ENCODE results near the gene CTTNBP2NL. TPM values are rescaled to one million over a fixed set of nuclear protein-coding genes. Genes with fewer than 3 reads are reported as not detected.
"Not testable (repeated sequence)": the region's sequence is repeated elsewhere in the genome, so short reads cannot be mapped to it uniquely, and the experiment has no call there.

CTTNBP2NL gene
- total RNA-seq, 1 experiment from 2014 or later = 15.0 TPM

DNA sequence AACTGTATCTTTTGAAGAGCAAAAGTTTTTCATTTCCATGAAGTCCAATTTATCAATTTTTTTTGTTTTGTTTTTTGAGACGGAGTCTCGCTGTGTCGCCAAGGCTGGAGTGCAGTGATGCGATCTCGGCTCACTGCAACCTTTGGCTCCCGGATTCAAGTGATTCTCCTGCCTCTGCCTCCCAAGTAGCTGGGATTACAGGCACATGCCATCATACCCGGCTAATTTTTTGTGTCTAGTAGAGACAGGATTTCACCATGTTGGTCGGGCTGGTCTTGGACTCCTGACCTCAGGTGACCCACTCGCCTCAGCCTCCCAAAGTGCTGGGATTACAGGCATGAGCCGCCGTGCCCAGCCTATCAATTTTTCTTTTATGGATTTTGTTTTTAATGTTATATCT, 27.7 kb downstream of the CTTNBP2NL start:
- not testable (repeated sequence) for DNase-seq (ENCODE audit: low read depth)

GRCh38 chr1:112429749-112430148, 33.7 kb downstream of the CTTNBP2NL start:
- DNase-seq (ENCODE audit: low read depth) = no peak

GRCh38 chr1:112431038-112431437, 35.0 kb downstream of the CTTNBP2NL start:
- DNase-seq (ENCODE audit: low read depth) = no peak

- DNase-seq (ENCODE audit: low read depth) = no peak
Observed at GRCh38 chr1:112435448-112435847, 39.4 kb downstream of the CTTNBP2NL start.

- no peak for DNase-seq (ENCODE audit: low read depth)
Observed at GRCh38 chr1:112436384-112437156, 40.6 kb downstream of the CTTNBP2NL start.

- DNase-seq (ENCODE audit: low read depth) = not testable (repeated sequence)
Observed at GRCh38 chr1:112438156-112438555, 42.1 kb downstream of the CTTNBP2NL start.

- DNase-seq (ENCODE audit: low read depth) = no peak
Observed at GRCh38 chr1:112439592-112439991, 43.6 kb downstream of the CTTNBP2NL start.

DNA sequence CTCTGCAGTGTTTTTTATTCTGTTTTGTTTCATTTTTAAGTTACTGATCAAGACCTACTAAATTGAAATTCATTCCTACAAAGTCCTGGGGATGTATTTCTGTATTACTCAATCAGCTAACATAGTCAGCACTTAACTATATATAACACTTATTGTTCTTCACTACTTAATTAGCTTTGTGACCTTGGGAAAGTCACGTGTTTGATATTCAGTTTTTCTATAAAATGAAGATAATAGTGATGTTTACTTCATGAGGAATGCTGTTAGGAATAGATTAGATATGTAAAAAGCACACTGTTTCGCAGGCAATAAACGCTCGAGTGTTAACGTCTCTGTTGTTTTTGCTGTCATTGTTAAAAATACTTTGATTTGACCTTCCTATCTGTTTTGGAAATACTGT, 44.6 kb downstream of the CTTNBP2NL start:
- DNase-seq (ENCODE audit: low read depth) = no peak

GRCh38 chr1:112444269-112444668, 48.3 kb downstream of the CTTNBP2NL start:
- peak; percentile 81 for DNase-seq (ENCODE audit: low read depth)

DNA sequence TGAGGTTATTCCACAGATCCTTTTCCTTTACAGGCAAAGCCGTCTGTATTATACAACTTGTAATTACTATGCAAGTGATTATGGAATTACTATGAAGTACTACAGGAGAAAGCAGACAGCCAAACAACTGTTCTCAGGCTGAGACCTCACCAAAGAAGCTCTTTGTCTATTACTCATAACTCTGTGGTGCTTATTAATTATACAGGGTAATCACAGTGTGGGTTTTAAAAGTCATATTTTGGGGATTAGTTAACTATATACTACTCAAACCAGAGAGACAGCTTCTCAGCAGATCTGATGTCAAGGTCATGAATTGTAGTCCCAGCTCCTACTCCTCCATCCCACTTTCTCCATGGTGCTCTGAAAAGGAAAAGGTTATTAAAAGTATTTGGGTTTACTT, 49.6 kb downstream of the CTTNBP2NL start:
- peak; percentile 8 for DNase-seq (ENCODE audit: low read depth)

GRCh38 chr1:112446411-112446810, 50.4 kb downstream of the CTTNBP2NL start:
- DNase-seq (ENCODE audit: low read depth) = no peak

DNA sequence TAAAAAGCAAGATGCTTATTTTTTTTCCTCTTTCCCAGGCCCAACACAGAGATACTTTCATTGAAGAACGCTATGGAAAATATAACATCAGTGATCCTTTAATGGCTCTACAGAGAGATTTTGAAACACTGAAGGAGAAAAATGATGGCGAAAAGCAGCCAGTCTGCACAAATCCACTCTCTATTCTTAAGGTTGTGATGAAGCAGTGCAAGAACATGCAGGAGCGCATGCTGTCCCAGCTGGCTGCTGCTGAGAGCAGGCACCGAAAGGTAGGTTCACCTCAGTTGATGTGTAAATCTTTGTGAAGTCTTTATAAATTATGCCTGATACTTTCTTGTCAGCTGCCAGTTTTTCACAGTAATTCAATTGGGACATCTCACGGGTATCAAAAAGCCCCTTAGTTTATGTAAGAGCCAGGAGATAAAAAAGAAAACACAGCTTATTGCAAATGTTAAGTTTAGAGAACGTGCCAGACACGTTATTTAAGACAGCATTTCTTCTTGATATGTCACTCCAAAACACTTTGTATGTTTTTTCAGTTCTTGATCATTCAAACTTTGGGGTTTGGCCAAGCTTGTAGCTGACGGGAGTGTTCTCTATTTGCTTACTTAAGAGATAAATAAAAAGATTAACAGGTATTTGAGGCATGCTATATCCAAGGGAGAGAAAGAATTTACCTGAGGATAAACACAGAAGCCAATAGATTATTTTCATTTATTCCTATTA, 53.1 kb downstream of the CTTNBP2NL start:
- DNase-seq (ENCODE audit: low read depth) = no peak

GRCh38 chr1:112449630-112449983, 53.6 kb downstream of the CTTNBP2NL start:
- no peak for DNase-seq (ENCODE audit: low read depth)

- DNase-seq (ENCODE audit: low read depth) = no peak
Observed at GRCh38 chr1:112450773-112451172, 54.8 kb downstream of the CTTNBP2NL start.

GRCh38 chr1:112451301-112451700, 55.3 kb downstream of the CTTNBP2NL start:
- DNase-seq (ENCODE audit: low read depth) = peak; percentile 27

GRCh38 chr1:112453876-112454275, 57.9 kb downstream of the CTTNBP2NL start:
- DNase-seq (ENCODE audit: low read depth) = no peak

GRCh38 chr1:112454316-112454715, 58.3 kb downstream of the CTTNBP2NL start:
- DNase-seq (ENCODE audit: low read depth) = no peak

DNA sequence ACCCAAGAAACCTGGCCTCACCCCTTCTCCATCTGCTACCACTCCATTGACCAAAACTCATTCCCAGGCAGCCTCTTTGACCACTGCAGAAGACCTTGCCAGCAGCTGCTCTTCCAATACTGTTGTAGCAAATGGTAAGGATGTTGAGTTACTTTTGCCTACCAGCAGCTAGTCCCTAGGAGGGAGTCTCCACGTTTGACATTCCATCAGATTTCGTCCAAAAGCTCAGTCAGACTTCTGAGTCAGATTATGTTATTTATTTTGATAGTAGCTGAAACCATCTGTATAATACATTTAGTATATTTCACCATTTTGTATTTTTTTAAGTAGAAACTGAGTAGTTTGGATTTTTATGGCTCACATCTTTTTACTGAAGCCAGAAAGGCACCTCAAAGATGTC, 61.2 kb downstream of the CTTNBP2NL start:
- DNase-seq (ENCODE audit: low read depth) = peak; percentile 45

GRCh38 chr1:112457955-112458354, 61.9 kb downstream of the CTTNBP2NL start:
- DNase-seq (ENCODE audit: low read depth) = no peak

GRCh38 chr1:112458756-112459155, 62.7 kb downstream of the CTTNBP2NL start:
- no peak for DNase-seq (ENCODE audit: low read depth)

GRCh38 chr1:112460615-112461014, 64.6 kb downstream of the CTTNBP2NL start:
- DNase-seq (ENCODE audit: low read depth) = no peak

DNA sequence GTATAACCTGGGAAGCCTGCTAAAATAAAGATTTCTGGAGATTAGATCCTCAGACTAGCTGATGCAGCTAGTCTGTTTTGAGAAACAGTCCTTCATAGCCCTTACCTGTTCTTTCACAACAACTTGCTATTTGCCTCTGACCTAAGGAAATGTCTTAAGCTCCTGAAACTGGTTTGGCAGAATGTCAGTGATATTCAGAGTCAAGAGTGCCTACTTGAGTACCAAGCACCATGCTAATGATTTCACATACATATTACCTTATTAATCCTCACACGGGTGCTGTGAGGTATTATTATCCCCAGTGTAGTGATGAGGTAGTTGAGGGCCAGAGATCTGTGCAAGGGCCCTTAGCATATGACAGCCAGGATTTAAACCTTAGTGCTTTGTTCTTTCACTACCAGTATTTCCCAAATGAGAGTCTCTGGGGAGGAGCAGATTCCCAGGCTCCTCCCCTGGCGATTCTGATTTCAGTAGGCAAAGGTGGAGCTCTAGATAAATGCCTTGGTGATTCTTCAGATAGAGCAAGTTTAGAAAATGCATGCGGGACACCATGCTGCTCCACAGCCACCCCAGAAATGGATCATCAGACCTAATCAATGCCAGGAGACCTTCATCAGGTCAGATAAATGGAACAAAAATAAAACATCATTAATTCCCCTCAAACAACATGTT, 65.3 kb downstream of the CTTNBP2NL start:
- DNase-seq (ENCODE audit: low read depth) = no peak

GRCh38 chr1:112462953-112463279, 66.9 kb downstream of the CTTNBP2NL start:
- no peak for DNase-seq (ENCODE audit: low read depth)

All from LHCN-M2 (cell line).